IPS-11a (cell line): ENCODE measurements around the gene TGFBR2.

Experiments used
- H3K4me3 ChIP-seq: one replicate; pipeline ENCODE4 v1.5.1; 2013; ENCODE audit warnings: low read depth, low read length, control low read depth

Gene TGFBR2

GRCh38 chr3:30708472-30708871, 102.1 kb downstream of the TGFBR2 start:
- no peak overlapping the region for H3K4me3 ChIP-seq

GRCh38 chr3:30710017-30710416, 103.6 kb downstream of the TGFBR2 start:
- no peak overlapping the region for H3K4me3 ChIP-seq

DNA sequence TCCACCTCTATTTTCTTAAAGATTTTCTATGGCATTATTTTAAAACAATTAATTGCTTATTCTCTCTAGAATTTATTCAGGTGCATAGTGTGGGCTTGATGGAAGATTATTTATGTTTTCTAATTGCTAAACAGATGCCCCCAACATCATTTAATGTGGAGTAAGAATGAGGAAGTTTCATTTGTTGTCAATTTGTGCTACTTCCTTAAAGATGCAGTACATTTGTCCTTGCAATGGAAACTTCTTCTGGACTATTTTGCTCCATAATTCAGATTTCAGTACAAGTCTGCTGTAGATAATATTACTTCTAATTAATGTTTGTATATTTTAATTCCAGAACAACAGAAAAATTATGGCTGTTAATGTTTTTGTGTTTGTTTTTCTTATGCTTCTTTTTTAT, 104.8 kb downstream of the TGFBR2 start:
- no peak overlapping the region for H3K4me3 ChIP-seq

DNA sequence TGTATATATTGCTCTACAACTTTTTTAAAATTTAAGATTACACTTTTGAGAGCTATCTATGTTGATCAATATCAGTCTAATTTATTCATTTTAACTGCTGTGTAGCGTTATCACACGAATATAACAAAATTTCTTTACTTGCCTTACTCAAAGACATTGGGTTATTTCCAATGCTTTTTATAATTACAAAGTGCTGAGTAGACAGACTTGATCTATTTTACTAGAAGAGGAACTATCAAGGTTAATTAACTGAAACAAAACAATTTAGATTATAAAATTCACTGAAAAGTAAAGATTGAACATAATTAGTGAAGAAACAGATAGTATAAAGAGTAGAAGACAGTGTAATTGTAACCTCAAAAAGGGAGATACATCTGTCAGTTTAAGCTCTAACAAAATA, 105.5 kb downstream of the TGFBR2 start:
- H3K4me3 ChIP-seq, result no peak overlapping the region

DNA sequence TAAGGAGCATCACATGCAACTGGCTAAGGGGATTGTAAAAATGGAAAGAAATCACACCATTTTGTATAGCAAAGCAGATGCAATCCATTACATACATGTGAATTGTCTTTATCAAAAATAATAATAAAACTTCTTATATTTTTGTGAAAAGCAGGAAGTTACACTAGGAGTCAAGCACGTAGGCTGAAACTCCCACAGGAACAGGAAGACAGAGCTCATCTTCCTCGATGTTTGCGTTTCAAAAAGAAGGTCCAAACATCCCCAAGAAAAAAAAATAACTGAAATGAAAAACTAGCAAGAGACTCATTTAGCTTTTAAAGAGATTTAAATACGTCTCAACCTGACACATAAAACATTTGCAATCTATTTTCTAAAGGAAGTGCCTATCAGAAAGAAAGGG, 106.6 kb downstream of the TGFBR2 start:
- H3K4me3 ChIP-seq, result no peak overlapping the region

DNA sequence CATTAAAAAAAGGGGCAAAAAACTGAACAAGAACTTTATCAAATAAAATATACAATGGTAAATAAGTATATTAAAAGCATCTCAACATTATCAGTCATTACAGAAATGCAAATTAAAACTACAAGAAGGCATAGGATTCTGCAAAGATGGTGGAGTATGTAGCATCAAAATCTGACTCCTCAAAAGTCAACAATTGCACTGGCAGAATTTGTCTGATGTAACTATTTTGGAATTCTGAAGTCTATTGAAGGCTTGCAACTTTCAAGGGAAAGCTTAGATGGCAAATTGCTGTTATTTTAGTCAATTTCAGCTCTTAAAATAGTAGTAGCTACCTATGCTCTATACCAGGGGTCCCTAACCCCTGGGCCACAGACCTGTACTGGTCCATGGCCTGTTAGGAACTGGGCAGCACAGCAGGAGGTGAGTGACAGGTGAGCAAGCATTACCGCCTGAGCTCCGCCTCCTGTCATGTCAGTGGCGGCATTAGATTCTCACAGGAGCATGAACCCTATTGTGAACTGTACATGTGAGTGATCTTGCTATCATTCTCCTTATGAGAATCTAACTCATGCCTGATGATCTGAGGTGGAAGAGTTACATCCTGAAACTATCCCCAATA, 107.6 kb downstream of the TGFBR2 start:
- H3K4me3 ChIP-seq, result no peak overlapping the region

- no peak overlapping the region for H3K4me3 ChIP-seq
Measured at GRCh38 chr3:30719536-30719935, 113.1 kb downstream of the TGFBR2 start.

GRCh38 chr3:30720586-30721313, 114.3 kb downstream of the TGFBR2 start:
- H3K4me3 ChIP-seq, result no peak overlapping the region

DNA sequence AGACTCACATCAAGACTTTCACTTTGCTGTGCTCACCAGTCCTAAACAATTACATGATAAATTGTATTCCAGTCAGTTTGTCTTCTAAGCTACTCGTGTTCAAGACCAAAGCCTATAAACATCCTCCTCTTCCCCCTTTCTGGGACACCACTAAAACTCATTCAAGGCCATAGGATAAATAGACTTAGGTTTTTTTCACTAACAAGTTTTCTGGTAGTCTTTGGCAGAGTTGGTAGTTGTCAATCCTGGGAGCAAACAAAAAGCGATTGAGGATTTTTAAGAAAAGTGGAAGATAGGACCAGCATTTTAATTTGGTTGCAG, 114.9 kb downstream of the TGFBR2 start:
- H3K4me3 ChIP-seq, result no peak overlapping the region

DNA sequence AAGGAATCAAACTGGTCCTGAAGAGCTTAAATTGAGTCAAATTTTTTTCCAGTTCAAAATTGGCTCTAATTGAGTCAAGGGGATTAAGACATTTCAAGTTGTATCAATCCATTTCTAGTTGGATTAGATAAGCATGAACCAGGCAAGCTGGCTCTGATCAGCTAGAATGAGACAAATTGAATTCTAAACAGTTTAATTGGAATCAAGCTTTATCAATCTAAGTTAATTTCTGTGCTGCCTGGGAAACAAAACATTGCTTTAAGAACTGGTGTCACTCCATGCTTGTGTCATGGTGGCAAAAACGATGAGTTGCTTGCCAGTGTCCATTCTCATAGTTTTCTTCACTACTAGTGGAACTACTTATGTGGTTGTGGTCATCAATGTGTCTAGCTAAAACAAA, 116.8 kb downstream of the TGFBR2 start:
- H3K4me3 ChIP-seq, result no peak overlapping the region

DNA sequence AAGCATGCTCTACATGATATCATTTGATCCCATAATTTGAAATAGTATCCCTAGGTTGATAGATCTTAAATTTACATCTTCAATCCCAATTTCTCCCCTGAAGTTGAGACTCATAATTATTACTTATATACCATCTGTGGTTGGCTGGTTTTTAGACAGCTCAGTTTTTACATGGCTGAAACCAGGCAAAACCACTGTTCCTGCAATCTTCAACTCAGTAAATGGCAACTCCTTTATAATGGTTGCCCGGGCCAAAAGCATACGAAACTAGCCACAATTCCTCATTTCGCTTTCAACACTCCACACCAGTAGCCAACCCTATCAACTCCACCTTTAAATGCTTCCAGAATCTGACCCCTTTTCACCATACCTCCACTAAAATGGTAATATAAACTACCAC, 118.5 kb downstream of the TGFBR2 start:
- H3K4me3 ChIP-seq, result no peak overlapping the region

GRCh38 chr3:30728143-30728542, 121.7 kb downstream of the TGFBR2 start:
- H3K4me3 ChIP-seq, result no peak overlapping the region

- no peak overlapping the region for H3K4me3 ChIP-seq
Measured at GRCh38 chr3:30729512-30729911, 123.1 kb downstream of the TGFBR2 start.

DNA sequence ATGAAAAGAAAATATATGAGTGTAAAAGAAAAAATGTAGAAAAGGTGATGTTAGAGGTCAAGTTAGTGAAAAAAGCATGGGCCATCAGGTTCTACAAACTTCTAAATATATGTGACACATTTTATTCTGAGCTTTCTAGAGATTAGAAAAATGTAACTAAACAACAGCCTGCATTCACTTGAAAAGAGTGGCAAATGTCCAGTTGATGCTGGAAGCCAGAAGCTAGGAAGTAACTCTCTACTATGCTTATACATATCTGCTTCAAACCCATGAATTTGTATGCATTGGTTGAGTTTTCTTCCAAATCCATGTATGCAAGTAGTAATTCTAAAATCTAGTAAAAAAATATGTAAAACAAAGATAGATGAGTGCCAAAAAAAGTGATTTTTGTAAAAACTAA, 123.5 kb downstream of the TGFBR2 start:
- H3K4me3 ChIP-seq, result no peak overlapping the region

GRCh38 chr3:30730967-30731366, 124.6 kb downstream of the TGFBR2 start:
- no peak overlapping the region for H3K4me3 ChIP-seq

- H3K4me3 ChIP-seq, result no peak overlapping the region
Measured at GRCh38 chr3:30733209-30733608, 126.8 kb downstream of the TGFBR2 start.

DNA sequence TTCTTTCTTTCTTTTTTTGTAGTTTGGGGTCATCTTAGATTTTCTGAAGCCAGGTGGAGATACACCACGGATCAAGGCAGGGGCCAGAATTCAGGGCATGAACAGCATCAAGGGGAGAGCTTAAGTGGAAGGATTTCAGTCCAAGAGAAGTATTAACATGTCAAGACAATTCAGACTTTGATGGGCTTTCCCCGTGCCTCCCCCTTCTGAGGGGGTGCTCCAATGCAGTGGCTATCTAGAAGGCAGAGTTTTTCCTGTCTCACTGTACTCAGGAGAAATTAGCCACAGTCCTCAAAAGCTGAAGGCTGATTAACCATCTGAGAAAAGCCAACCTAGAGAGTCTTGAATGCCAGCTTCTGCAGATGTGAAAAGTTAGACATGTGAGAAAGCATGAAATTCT, 127.3 kb downstream of the TGFBR2 start:
- no peak overlapping the region for H3K4me3 ChIP-seq

GRCh38 chr3:30737743-30738499, 131.5 kb downstream of the TGFBR2 start:
- H3K4me3 ChIP-seq, result no peak overlapping the region

GRCh38 chr3:30738605-30739004, 132.2 kb downstream of the TGFBR2 start:
- H3K4me3 ChIP-seq, result no peak overlapping the region

DNA sequence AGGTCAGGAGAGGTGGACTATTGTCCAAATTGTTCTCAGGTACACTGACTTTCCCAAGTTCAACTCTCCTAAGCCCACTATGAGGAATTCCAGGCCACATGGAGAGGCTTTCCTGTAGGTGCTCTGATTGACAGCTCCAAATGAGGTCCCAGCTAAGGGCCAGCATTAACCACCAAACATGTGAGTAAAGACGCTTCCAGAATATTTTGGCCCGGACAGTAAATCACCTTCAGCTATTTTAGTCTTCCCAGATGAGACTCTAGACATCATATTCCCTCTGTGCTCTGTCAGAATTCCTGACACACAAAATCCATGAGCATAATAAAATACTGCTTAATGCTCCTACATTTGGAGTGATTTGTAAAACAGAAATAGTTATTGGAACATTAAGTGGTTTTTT, 135.5 kb downstream of the TGFBR2 start:
- no peak overlapping the region for H3K4me3 ChIP-seq

GRCh38 chr3:30742796-30743619, 136.6 kb downstream of the TGFBR2 start:
- no peak overlapping the region for H3K4me3 ChIP-seq
